H1 (cell line): ENCODE measurements around the gene UNC13C. TPM values are rescaled to one million over a fixed set of nuclear protein-coding genes. Genes with fewer than 3 reads are reported as not detected.

Experiments used
- CHD7 ChIP-seq: fragments of 300-600 bp; sonication (generic); IDR thresholded peaks from 2 replicates; pipeline ENCODE4 v1.7.1; 2012; ENCODE audit warnings: low read length, moderate library complexity, mild to moderate bottlenecking, inconsistent platforms; ENCODE audit not compliant: insufficient replicate concordance
- CREB1 ChIP-seq: IDR thresholded peaks from 2 replicates; pipeline ENCODE4 v1.6.1; 2012; ENCODE audit warnings: inconsistent platforms
- EGR1 ChIP-seq: IDR thresholded peaks from 2 replicates; pipeline ENCODE4 v1.6.1; 2011; ENCODE audit warnings: low read depth, low read length, borderline replicate concordance
- SIN3A ChIP-seq, 2 experiments: IDR thresholded peaks in 1 of 2; conservative IDR thresholded peaks in 1 of 2; 2 replicates each; pipeline ENCODE4 v1.6.1; 2011 to 2012; ENCODE audit warnings: low read length in 2 of 2, improper control_type of control experiment in 1 of 2, low read depth in 1 of 2, mild to moderate bottlenecking in 1 of 2
- polyA plus RNA-seq, 7 experiments: library from polyadenylated mRNA; depleted of rRNA in 3 of 7; stranded (reverse) in 5 of 7; unstranded in 2 of 7; fragments of >200 nt in 5 of 7; fragments of 200-250 nt in 2 of 7; gene quantifications; 1 replicate in 5 of 7; 2 replicates in 1 of 7; 4 replicates in 1 of 7; pipeline versions ENCODE4 v1.2.1 to v1.2.3, GENCODE V29; 2011 to 2013; ENCODE audit warnings: missing spikeins in 2 of 7, mixed read lengths in 2 of 7
- total RNA-seq: library from RNA; stranded (reverse); fragmentation: NEBNext Ultra II Directional; extraction: Animal tissue kit (Norgen Biotek cat#: 25700); gene quantifications from 2 replicates; pipeline ENCODE4 v1.2.1, GENCODE V29; 2021
- TF ChIP-seq, protein P1 (sequence below), 3 experiments: IDR thresholded peaks; 1 replicate in 2 of 3; 2 replicates in 1 of 3; pipeline versions ENCODE4 v1.5.1 to v1.6.1; 2011; ENCODE audit warnings: low read length in 3 of 3, mild to moderate bottlenecking in 3 of 3, inconsistent platforms in 2 of 3, low read depth in 1 of 3, moderate library complexity in 1 of 3; ENCODE audit not compliant: insufficient read depth in 1 of 3; ENCODE audit errors: control extremely low read depth in 1 of 3

The UNC13C gene
- total and polyA plus RNA-seq, 2 of the 8 experiments (the other 6 are each of a cell fraction or from before 2014, with no cell fraction given): 0.02 to 0.13 TPM

DNA sequence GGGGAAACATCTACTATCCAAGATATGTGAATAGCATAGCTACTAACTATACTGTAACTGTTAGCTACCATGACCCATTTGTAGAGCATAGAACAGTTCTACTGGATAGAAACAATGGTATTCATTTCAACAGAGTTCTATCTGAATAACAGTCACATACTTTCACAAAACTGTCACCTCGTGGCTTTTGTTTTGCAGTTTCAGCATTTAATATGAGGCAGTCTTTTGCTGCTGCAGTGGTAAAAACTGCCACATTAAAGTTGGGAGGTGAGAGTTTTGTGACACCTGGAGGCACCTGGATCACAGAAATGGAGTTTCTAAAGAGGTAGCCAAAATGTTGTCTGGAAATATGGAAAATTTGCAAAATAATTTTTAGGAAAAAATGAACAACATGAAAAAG lies 578.0 kb downstream of the UNC13C start (continued):
- TF ChIP-seq SIN3A (conservative IDR thresholded peaks at IDR 0.05 in 1 of 2, IDR thresholded peaks at IDR 0.05 in 1 of 2; ENCODE audit: low read depth in 1 of 2, low read length in 2 of 2) (no peak), CREB1 (no peak), EGR1 (no peak), CHD7 (no peak)
- TF ChIP-seq, protein P1, sequence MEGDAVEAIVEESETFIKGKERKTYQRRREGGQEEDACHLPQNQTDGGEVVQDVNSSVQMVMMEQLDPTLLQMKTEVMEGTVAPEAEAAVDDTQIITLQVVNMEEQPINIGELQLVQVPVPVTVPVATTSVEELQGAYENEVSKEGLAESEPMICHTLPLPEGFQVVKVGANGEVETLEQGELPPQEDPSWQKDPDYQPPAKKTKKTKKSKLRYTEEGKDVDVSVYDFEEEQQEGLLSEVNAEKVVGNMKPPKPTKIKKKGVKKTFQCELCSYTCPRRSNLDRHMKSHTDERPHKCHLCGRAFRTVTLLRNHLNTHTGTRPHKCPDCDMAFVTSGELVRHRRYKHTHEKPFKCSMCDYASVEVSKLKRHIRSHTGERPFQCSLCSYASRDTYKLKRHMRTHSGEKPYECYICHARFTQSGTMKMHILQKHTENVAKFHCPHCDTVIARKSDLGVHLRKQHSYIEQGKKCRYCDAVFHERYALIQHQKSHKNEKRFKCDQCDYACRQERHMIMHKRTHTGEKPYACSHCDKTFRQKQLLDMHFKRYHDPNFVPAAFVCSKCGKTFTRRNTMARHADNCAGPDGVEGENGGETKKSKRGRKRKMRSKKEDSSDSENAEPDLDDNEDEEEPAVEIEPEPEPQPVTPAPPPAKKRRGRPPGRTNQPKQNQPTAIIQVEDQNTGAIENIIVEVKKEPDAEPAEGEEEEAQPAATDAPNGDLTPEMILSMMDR (IDR thresholded peaks at IDR 0.05; ENCODE audit: control extremely low read depth in 1 of 3, insufficient read depth in 1 of 3, low read depth in 1 of 3, low read length in 3 of 3): no peak
